HepG2 (cell line): ENCODE data around the gene TMC2. TPM values are rescaled to one million over a fixed set of nuclear protein-coding genes. Genes with fewer than 3 reads are reported as not detected.

Source experiments
- HDAC6 ChIP-seq: fragments of 200-600 bp; sonication (generic); IDR thresholded peaks from 2 replicates; pipeline ENCODE4 v1.7.0; 2017; ENCODE audit warnings: mild to moderate bottlenecking, antibody characterized with exemption, low read length, low read depth
- IRF1 ChIP-seq: sonication (generic); formaldehyde crosslinking; IDR thresholded peaks from 2 replicates; pipeline ENCODE4 v1.4.0; 2020; ENCODE audit warnings: low read depth, mild to moderate bottlenecking, missing genetic modification reagents
- PCBP1 ChIP-seq: fragments of 200-400 bp; formaldehyde crosslinking; IDR thresholded peaks from 2 replicates; pipeline ENCODE4 v1.6.1; 2017; ENCODE audit warnings: mild to moderate bottlenecking, low read depth, low read length, borderline replicate concordance
- RCOR2 ChIP-seq: IDR thresholded peaks from 2 replicates; pipeline ENCODE4 v1.6.1; 2016; ENCODE audit warnings: missing biosample characterization, missing genetic modification reagents
- RNF219 ChIP-seq: sonication (generic); formaldehyde crosslinking; IDR thresholded peaks from 2 replicates; pipeline ENCODE4 v1.5.0; 2020; ENCODE audit warnings: mild to moderate bottlenecking, missing genetic modification reagents
- SMAD9 ChIP-seq: sonication (generic); formaldehyde crosslinking; IDR thresholded peaks from 2 replicates; pipeline ENCODE4 v1.5.1; 2020; ENCODE audit warnings: mild to moderate bottlenecking, missing genetic modification reagents
- SNAI1 ChIP-seq: sonication (generic); formaldehyde crosslinking; IDR thresholded peaks from 2 replicates; pipeline ENCODE4 v1.5.0; 2020; ENCODE audit warnings: mild to moderate bottlenecking, missing genetic modification reagents, borderline replicate concordance
- SNAPC2 ChIP-seq: sonication (generic); formaldehyde crosslinking; IDR thresholded peaks from 2 replicates; pipeline ENCODE4 v1.8.1; 2022; ENCODE audit warnings: mild to moderate bottlenecking, missing genetic modification reagents
- TAF1 ChIP-seq: sonication (generic); formaldehyde crosslinking; IDR thresholded peaks from 2 replicates; pipeline ENCODE4 v1.4.0; 2020; ENCODE audit warnings: missing genetic modification reagents
- ZBTB4 ChIP-seq: sonication (generic); formaldehyde crosslinking; IDR thresholded peaks from 2 replicates; pipeline ENCODE4 v1.4.0; 2020; ENCODE audit warnings: missing genetic modification reagents, mild to moderate bottlenecking, borderline replicate concordance
- ZFP82 ChIP-seq: sonication (generic); formaldehyde crosslinking; IDR thresholded peaks from 2 replicates; pipeline ENCODE4 v1.5.1; 2020; ENCODE audit warnings: mild to moderate bottlenecking, missing genetic modification reagents, borderline replicate concordance
- ZFP90 ChIP-seq: sonication (generic); formaldehyde crosslinking; IDR thresholded peaks from 2 replicates; pipeline ENCODE4 v1.8.0; 2022; ENCODE audit warnings: missing genetic modification reagents, mild to moderate bottlenecking, inconsistent platforms, borderline replicate concordance
- ZKSCAN5 ChIP-seq: sonication (generic); formaldehyde crosslinking; IDR thresholded peaks from 2 replicates; pipeline ENCODE4 v1.5.1; 2020; ENCODE audit warnings: mild to moderate bottlenecking, missing genetic modification reagents
- ZNF275 ChIP-seq: sonication (generic); formaldehyde crosslinking; IDR thresholded peaks from 2 replicates; pipeline ENCODE4 v1.8.0; 2022; ENCODE audit warnings: missing genetic modification reagents, mild to moderate bottlenecking, inconsistent platforms, borderline replicate concordance
- ZNF704 ChIP-seq: sonication (generic); formaldehyde crosslinking; IDR thresholded peaks from 2 replicates; pipeline ENCODE4 v1.8.1; 2023; ENCODE audit warnings: mild to moderate bottlenecking, inconsistent platforms, moderate library complexity, missing genetic modification reagents, borderline replicate concordance
- ZSCAN30 ChIP-seq: sonication (generic); formaldehyde crosslinking; IDR thresholded peaks from 2 replicates; pipeline ENCODE4 v1.5.0; 2020; ENCODE audit warnings: mild to moderate bottlenecking, missing genetic modification reagents
- polyA plus RNA-seq, 8 experiments: library from polyadenylated mRNA; depleted of rRNA in 3 of 8; stranded (reverse) in 7 of 8; unstranded in 1 of 8; fragments of >200 nt; fragmentation: Illumina TruSeq in 4 of 8; extraction: Trizol in 4 of 8; gene quantifications; 2 replicates each; pipeline versions ENCODE4 v1.2.1 to v1.2.3, GENCODE V29; 2011 to 2016; ENCODE audit warnings: low read depth in 4 of 8, missing spikeins in 1 of 8, mixed read lengths in 1 of 8; ENCODE audit not compliant: insufficient read depth in 1 of 8
- total RNA-seq, 5 experiments: library from RNA; depleted of rRNA; stranded (reverse); fragments of >200 nt; fragmentation: Illumina TruSeq; extraction: Trizol; gene quantifications; 2 replicates each; pipeline ENCODE4 v1.2.3, GENCODE V29; 2016; ENCODE audit warnings: low read depth in 1 of 5

TMC2 gene
- total and polyA plus RNA-seq, 2 of the 13 experiments (the other 11 are each of a cell fraction or from before 2014, with no cell fraction given) = not detected

- TF ChIP-seq SMAD9 (0 out of 2 replicates have a peak, but pooled peaks have one; percentile 37), SNAPC2 (CRISPR knock-in tag) (peak; percentile 91), ZNF704 (peak; percentile 75), RNF219 (CRISPR knock-in tag) (peak; percentile 48; the same call in 1 of the 2 replicates), ZBTB4 (CRISPR knock-in tag) (peak; percentile 30; the same call in 1 of the 2 replicates), ZSCAN30 (CRISPR knock-in tag) (peak; percentile 87; the same call in 1 of the 2 replicates), RCOR2 (CRISPR knock-in tag) (no peak), ZFP90 (CRISPR knock-in tag) (no peak; the same call in 1 of the 2 replicates), ZFP82 (CRISPR knock-in tag) (peak; percentile 70; the same call in 1 of the 2 replicates), HDAC6 (no peak), ZKSCAN5 (CRISPR knock-in tag) (peak; percentile 62; the same call in 1 of the 2 replicates), SNAI1 (CRISPR knock-in tag) (peak; percentile 67; the same call in 1 of the 2 replicates), PCBP1 (peak; percentile 84; the same call in 1 of the 2 replicates), ZNF275 (CRISPR knock-in tag) (0 out of 2 replicates have a peak, but pooled peaks have one; percentile 73), TAF1 (CRISPR knock-in tag) (peak; percentile 93), IRF1 (CRISPR knock-in tag) (no peak)
These were observed 27.5 kb upstream of the TMC2 start, which contains the start of gene ZNF343 (continued) for GRCh38 chr20:2508631-2509467.
